ENCODE results near the gene FOXF1.

GRCh38 chr16:86542756-86543750 is 32.7 kb downstream of the FOXF1 start:
- TF ChIP-seq POLR2A (IDR thresholded peaks at IDR 0.05) (no peak), POLR2AphosphoS5 (IDR thresholded peaks at IDR 0.05) (no peak), EP300 (IDR thresholded peaks at IDR 0.05; ENCODE audit: low read depth) (no peak)
- TF ChIP-seq, protein P1, sequence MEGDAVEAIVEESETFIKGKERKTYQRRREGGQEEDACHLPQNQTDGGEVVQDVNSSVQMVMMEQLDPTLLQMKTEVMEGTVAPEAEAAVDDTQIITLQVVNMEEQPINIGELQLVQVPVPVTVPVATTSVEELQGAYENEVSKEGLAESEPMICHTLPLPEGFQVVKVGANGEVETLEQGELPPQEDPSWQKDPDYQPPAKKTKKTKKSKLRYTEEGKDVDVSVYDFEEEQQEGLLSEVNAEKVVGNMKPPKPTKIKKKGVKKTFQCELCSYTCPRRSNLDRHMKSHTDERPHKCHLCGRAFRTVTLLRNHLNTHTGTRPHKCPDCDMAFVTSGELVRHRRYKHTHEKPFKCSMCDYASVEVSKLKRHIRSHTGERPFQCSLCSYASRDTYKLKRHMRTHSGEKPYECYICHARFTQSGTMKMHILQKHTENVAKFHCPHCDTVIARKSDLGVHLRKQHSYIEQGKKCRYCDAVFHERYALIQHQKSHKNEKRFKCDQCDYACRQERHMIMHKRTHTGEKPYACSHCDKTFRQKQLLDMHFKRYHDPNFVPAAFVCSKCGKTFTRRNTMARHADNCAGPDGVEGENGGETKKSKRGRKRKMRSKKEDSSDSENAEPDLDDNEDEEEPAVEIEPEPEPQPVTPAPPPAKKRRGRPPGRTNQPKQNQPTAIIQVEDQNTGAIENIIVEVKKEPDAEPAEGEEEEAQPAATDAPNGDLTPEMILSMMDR (IDR thresholded peaks at IDR 0.05), result no peak
